ENCODE measurements around the gene KRT33B.

DNA sequence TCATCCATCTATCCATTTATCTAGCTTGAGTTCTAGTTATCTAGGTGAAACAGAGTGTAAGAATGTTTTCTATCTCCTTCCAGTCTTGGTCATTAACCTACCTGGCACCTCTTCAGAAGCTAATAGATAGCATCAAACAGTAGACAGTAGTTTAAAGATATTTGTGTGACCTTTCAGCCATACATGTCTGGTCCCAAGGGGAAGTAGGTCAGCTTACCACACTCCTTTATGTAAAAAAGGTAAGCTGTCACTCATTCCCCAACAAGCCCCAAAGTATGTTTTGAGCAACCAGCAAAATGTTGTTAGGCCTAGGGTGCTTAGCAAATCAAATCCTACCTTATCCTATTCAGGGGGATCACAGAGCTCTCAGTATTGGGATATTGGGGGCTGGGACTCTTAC is 3.5 kb downstream of the KRT33B start:
- TF ChIP-seq, protein P1, sequence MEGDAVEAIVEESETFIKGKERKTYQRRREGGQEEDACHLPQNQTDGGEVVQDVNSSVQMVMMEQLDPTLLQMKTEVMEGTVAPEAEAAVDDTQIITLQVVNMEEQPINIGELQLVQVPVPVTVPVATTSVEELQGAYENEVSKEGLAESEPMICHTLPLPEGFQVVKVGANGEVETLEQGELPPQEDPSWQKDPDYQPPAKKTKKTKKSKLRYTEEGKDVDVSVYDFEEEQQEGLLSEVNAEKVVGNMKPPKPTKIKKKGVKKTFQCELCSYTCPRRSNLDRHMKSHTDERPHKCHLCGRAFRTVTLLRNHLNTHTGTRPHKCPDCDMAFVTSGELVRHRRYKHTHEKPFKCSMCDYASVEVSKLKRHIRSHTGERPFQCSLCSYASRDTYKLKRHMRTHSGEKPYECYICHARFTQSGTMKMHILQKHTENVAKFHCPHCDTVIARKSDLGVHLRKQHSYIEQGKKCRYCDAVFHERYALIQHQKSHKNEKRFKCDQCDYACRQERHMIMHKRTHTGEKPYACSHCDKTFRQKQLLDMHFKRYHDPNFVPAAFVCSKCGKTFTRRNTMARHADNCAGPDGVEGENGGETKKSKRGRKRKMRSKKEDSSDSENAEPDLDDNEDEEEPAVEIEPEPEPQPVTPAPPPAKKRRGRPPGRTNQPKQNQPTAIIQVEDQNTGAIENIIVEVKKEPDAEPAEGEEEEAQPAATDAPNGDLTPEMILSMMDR (IDR thresholded peaks at IDR 0.05; ENCODE audit: insufficient read depth, low read length), result no peak
- no peak for TF ChIP-seq POLR2AphosphoS5 (IDR thresholded peaks at IDR 0.05; ENCODE audit: low read depth)
- TF ChIP-seq SPI1 (IDR thresholded peaks at IDR 0.05; ENCODE audit: borderline replicate concordance, low read depth), result no peak
- TF ChIP-seq, protein P2, sequence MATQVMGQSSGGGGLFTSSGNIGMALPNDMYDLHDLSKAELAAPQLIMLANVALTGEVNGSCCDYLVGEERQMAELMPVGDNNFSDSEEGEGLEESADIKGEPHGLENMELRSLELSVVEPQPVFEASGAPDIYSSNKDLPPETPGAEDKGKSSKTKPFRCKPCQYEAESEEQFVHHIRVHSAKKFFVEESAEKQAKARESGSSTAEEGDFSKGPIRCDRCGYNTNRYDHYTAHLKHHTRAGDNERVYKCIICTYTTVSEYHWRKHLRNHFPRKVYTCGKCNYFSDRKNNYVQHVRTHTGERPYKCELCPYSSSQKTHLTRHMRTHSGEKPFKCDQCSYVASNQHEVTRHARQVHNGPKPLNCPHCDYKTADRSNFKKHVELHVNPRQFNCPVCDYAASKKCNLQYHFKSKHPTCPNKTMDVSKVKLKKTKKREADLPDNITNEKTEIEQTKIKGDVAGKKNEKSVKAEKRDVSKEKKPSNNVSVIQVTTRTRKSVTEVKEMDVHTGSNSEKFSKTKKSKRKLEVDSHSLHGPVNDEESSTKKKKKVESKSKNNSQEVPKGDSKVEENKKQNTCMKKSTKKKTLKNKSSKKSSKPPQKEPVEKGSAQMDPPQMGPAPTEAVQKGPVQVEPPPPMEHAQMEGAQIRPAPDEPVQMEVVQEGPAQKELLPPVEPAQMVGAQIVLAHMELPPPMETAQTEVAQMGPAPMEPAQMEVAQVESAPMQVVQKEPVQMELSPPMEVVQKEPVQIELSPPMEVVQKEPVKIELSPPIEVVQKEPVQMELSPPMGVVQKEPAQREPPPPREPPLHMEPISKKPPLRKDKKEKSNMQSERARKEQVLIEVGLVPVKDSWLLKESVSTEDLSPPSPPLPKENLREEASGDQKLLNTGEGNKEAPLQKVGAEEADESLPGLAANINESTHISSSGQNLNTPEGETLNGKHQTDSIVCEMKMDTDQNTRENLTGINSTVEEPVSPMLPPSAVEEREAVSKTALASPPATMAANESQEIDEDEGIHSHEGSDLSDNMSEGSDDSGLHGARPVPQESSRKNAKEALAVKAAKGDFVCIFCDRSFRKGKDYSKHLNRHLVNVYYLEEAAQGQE (IDR thresholded peaks at IDR 0.05; ENCODE audit: insufficient replicate concordance, low read depth), result no peak
- TF ChIP-seq GABPA (IDR thresholded peaks at IDR 0.05; ENCODE audit: low read depth), result no peak
